ENCODE data around the gene GALNTL6.

DNA sequence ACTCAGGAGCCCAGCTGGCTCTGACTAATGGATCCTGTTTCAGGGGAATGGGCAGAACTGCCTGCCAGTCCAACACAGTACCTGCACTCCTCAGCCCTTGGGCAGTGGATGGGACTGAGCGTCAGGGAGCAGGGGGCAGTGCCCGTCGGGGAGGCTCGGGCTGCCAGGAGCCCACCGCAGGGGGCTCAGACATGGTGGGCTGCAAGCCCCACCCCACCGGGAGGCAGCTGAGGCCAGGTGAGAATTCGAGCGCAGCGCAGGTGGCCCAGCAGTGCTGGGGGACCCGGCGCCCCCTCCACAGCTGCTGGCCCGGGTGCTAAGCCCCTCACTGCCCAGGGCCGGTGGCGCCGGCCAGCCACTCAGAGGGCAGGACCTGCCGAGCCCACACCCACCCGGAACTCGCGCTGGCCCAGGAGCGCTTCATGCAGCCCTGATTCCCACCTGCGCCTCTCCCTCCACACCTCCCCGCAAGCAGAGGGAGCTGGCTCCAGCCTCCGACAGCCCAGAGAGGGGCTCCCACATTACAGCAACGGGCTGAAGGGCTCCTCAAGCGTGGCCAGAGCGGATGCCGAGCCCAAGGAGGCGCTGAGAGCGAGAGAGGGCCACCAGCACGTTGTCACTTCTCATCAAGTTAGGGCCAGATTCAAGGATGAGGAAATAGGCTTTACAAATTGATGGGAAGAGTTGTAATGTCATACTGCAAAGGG, 668.8 kb downstream of the GALNTL6 start:
- TF ChIP-seq CTCF (IDR thresholded peaks at IDR 0.05): no peak
- no peak for TF ChIP-seq EZH2 (IDR thresholded peaks at IDR 0.05; ENCODE audit: borderline replicate concordance, insufficient read depth, low read depth, low read length, poor library complexity, severe bottlenecking)
